Esophagus squamous epithelium (tissue), 5 donors: ENCODE data around the gene LCAT. TPM values are rescaled to one million over a fixed set of nuclear protein-coding genes. Genes with fewer than 3 reads are reported as not detected.
A peak's percentile ranks its signal among the peaks of the same experiment; 100 is the strongest.

Experiments
- DNase-seq: peaks from one replicate; lab custom pipeline; 2025; lab: John Stamatoyannopoulos, UW
- H3K27ac ChIP-seq, 4 donors: fragments of 200-600 bp; sonication (generic); one replicate each; pipeline ENCODE4 v1.5.1; 2016 to 2019; ENCODE audit warnings: mild to moderate bottlenecking in 1 of 4
- H3K27me3 ChIP-seq, 4 donors: fragments of 200-600 bp; sonication (generic); 1 replicate in 3 of 4; 2 replicates in 1 of 4; pipeline versions ENCODE4 v1.5.1 to v1.6.0; 2017 to 2021; ENCODE audit warnings: antibody characterized with exemption in 1 of 4
- H3K36me3 ChIP-seq, 3 donors: fragments of 200-600 bp; sonication (generic); one replicate each; pipeline ENCODE4 v1.5.1; 2016 to 2019
- H3K4me1 ChIP-seq, 3 donors: fragments of 200-600 bp; sonication (generic); one replicate each; pipeline ENCODE4 v1.5.1; 2017 to 2019
- H3K4me3 ChIP-seq, 4 donors: fragments of 200-600 bp; sonication (generic); 1 replicate in 3 of 4; 2 replicates in 1 of 4; pipeline ENCODE4 v1.5.1; 2016 to 2019; ENCODE audit warnings: mild to moderate bottlenecking in 2 of 4, moderate library complexity in 1 of 4
- H3K9me3 ChIP-seq, 3 donors: fragments of 200-600 bp; sonication (generic); one replicate each; pipeline ENCODE4 v1.5.1; 2016 to 2019
- CTCF ChIP-seq, 6 experiments: fragments of 450-650 bp in 4 of 6; fragments of 200-600 bp in 2 of 6; sonication (generic) in 2 of 6; IDR thresholded peaks; one replicate each; pipeline ENCODE4 v1.5.1; 2016 to 2019; ENCODE audit warnings: antibody characterized with exemption in 6 of 6, mild to moderate bottlenecking in 4 of 6, moderate library complexity in 4 of 6
- POLR2A ChIP-seq, 4 donors: fragments of 450-650 bp; IDR thresholded peaks; one replicate each; pipeline ENCODE4 v1.6.1; 2017; ENCODE audit warnings: antibody characterized with exemption in 4 of 4, mild to moderate bottlenecking in 4 of 4, moderate library complexity in 3 of 4
- WGBS, 2 donors: methylation state at CpG; one replicate each; pipeline ENCODE4 v1.1.5; 2018; 5-methylcytosine and 5-hydroxymethylcytosine counted together
- intact Hi-C: fragments of 100-400 bp; cut with DNase I; formaldehyde crosslinking; loops from one replicate; pipeline ENCODE4 v1.15.0; 2022
- total RNA-seq, 4 donors: library from RNA; depleted of rRNA; stranded (reverse); fragments of >200 nt; gene quantifications; one replicate each; pipeline ENCODE4 v1.1.0, GENCODE V29; 2016
- donor health status: DM: yes; HTN: yes; CAD: no.

LCAT gene
- total RNA-seq, 4 donors from 2014 or later, result 1.2 to 12.4 (median 3.8) TPM

GRCh38 chr16:67968400-67969253, 24.7 kb upstream of the LCAT start, which contains the start of gene SLC12A4:
TSS of gene SLC12A4 (minus strand) at chr16:67968637. CDS start at chr16:67968553, 84 bp downstream.
- intact Hi-C loops, result no loop called here
- Histone ChIP-seq H3K27me3 (no peaks in the 10 kb centered on the region), H3K9me3 (no peaks in the 10 kb centered on the region), H3K36me3 (peaks cover 0 to under 1% (median 0%) of the 10 kb centered on the region in 3 donors), H3K4me1 (peaks cover 19 to 61% (median 28%) of the 10 kb centered on the region in 3 donors), H3K27ac (peak within 1 kb of the TSS; percentile 85 to 96 (median 92)), H3K4me3 (peak within 1 kb of the TSS; percentile 55 to 77 (median 70))
- 0 to 2% methylated on average over 20 to 29 of the region's 78 CpGs for WGBS, 2 donors
- DNase-seq, result peak; percentile 23
- TF ChIP-seq CTCF (IDR thresholded peaks at IDR 0.05) (peak in 1 of 6 experiments; percentile 10), POLR2A (IDR thresholded peaks at IDR 0.05) (peak in 3 of 4 donors; percentile 46 to 93 (median 87))

GRCh38 chr16:67967958-67968399, 24.1 kb upstream of the LCAT start:
- intact Hi-C loops, result no loop called here
- peaks cover 0 to 7% (median 0%) of the 10 kb centered on the region in 3 donors for H3K36me3 ChIP-seq

GRCh38 chr16:67967183-67967957, 23.4 kb upstream of the LCAT start:
- H3K9me3 ChIP-seq, result no peaks in the 10 kb centered on the region
- no peak for DNase-seq
- peaks cover 22 to 74% (median 38%) of the 10 kb centered on the region in 3 donors for H3K4me1 ChIP-seq
- no peaks in the 10 kb centered on the region for H3K27me3 ChIP-seq
- intact Hi-C loops, result no loop called here
- TF ChIP-seq CTCF (IDR thresholded peaks at IDR 0.05) (no peak), POLR2A (IDR thresholded peaks at IDR 0.05) (no peak)
- H3K27ac ChIP-seq, result peak overlapping the region; percentile 85 to 96 (median 92)
- WGBS, 2 donors, result 11 to 24% methylated on average over 11 to 13 of the region's 18 CpGs
- H3K4me3 ChIP-seq, result peak overlapping the region; percentile 55 to 77 (median 70)
- H3K36me3 ChIP-seq, result peaks cover 0 to 13% (median 3%) of the 10 kb centered on the region in 3 donors

More at GRCh38 chr16:67967958-67968399, 24.1 kb upstream of the LCAT start:
- Histone ChIP-seq H3K4me1 (peaks cover 22 to 68% (median 34%) of the 10 kb centered on the region in 3 donors), H3K9me3 (no peaks in the 10 kb centered on the region), H3K4me3 (peak overlapping the region; percentile 55 to 77 (median 70)), H3K27ac (peak overlapping the region; percentile 85 to 96 (median 92)), H3K27me3 (no peaks in the 10 kb centered on the region)
- TF ChIP-seq CTCF (IDR thresholded peaks at IDR 0.05), result no peak
- TF ChIP-seq POLR2A (IDR thresholded peaks at IDR 0.05), result no peak
- no peak for DNase-seq
- 0% methylated on average over 3 to 15 of the region's 45 CpGs for WGBS, 2 donors

GRCh38 chr16:67966549-67967182, 22.7 kb upstream of the LCAT start:
- Histone ChIP-seq H3K4me3 (peak overlapping the region; percentile 55 to 77 (median 70)), H3K27ac (peak overlapping the region; percentile 85 to 96 (median 92)), H3K9me3 (no peaks in the 10 kb centered on the region), H3K36me3 (peaks cover 0 to 19% (median 9%) of the 10 kb centered on the region in 3 donors), H3K4me1 (peaks cover 22 to 81% (median 45%) of the 10 kb centered on the region in 3 donors), H3K27me3 (no peaks in the 10 kb centered on the region)
- TF ChIP-seq CTCF (IDR thresholded peaks at IDR 0.05) (no peak), POLR2A (IDR thresholded peaks at IDR 0.05) (no peak)
- 5% methylated on average over 2 of the region's 3 CpGs; no CpG with 5 or more reads in 1 of the 2 donors for WGBS, 2 donors
- intact Hi-C loops, result no loop called here
- DNase-seq, result no peak
